ENCODE results near the gene SLC25A40.

GRCh38 chr7:87919875-87920274 is 43.7 kb upstream of the SLC25A40 start:
- TF ChIP-seq CTCF (conservative IDR thresholded peaks at IDR 0.05 in 1 of 2, IDR thresholded peaks at IDR 0.05 in 1 of 2; ENCODE audit: extremely low read depth in 1 of 2, insufficient read depth in 1 of 2, low read depth in 1 of 2, low read length in 2 of 2) (no peak), EZH2 (IDR thresholded peaks at IDR 0.05; ENCODE audit: borderline replicate concordance, low read length) (no peak)

All from mammary epithelial cell (primary cell).